OCI-LY3 (cell line): ENCODE results near the gene IFFO2.

Experiments used
- EZH2phosphoT487 ChIP-seq: fragments of 200-600 bp; shearing (Covaris generic); IDR thresholded peaks from 2 replicates; pipeline ENCODE4 v1.6.1; 2018; ENCODE audit warnings: antibody characterized with exemption, mixed run types, low read depth
- TF ChIP-seq, protein P1 (sequence below): fragments of 200-600, 300-600 bp; sonication (generic); IDR thresholded peaks from 2 replicates; pipeline ENCODE4 v1.5.1; 2014; ENCODE audit warnings: antibody characterized with exemption, low read length, low read depth

DNA sequence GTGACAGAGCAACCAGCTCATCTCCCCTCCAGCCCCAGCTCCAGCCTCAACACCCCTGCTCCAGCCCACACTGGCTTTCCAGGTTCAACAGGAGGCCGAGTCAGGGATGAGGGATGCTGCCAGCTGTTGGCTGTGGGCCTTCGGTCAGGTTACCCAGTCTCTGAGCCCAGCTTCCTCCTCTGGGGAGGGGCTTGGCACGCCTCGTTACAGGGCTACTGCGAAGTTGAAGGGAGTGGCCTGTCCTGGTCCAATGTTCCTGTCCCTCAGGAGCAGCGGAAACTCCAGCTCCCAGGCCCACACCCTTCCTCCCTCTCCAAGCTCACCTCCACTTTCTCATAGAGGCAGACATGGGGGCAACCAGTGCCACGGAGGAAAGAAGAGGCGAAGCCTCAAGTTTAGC, 81.9 kb downstream of the IFFO2 start:
- TF ChIP-seq, protein P1, sequence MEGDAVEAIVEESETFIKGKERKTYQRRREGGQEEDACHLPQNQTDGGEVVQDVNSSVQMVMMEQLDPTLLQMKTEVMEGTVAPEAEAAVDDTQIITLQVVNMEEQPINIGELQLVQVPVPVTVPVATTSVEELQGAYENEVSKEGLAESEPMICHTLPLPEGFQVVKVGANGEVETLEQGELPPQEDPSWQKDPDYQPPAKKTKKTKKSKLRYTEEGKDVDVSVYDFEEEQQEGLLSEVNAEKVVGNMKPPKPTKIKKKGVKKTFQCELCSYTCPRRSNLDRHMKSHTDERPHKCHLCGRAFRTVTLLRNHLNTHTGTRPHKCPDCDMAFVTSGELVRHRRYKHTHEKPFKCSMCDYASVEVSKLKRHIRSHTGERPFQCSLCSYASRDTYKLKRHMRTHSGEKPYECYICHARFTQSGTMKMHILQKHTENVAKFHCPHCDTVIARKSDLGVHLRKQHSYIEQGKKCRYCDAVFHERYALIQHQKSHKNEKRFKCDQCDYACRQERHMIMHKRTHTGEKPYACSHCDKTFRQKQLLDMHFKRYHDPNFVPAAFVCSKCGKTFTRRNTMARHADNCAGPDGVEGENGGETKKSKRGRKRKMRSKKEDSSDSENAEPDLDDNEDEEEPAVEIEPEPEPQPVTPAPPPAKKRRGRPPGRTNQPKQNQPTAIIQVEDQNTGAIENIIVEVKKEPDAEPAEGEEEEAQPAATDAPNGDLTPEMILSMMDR: no peak
- no peak for TF ChIP-seq EZH2phosphoT487
